Measurements from ENCODE around the gene IDH2. TPM values are rescaled to one million over a fixed set of nuclear protein-coding genes. Genes with fewer than 3 reads are reported as not detected.

IDH2 gene
- total and polyA plus RNA-seq, 2 of the 13 experiments (the other 11 are each of a cell fraction or from before 2014, with no cell fraction given), result 121 to 145 TPM

DNA sequence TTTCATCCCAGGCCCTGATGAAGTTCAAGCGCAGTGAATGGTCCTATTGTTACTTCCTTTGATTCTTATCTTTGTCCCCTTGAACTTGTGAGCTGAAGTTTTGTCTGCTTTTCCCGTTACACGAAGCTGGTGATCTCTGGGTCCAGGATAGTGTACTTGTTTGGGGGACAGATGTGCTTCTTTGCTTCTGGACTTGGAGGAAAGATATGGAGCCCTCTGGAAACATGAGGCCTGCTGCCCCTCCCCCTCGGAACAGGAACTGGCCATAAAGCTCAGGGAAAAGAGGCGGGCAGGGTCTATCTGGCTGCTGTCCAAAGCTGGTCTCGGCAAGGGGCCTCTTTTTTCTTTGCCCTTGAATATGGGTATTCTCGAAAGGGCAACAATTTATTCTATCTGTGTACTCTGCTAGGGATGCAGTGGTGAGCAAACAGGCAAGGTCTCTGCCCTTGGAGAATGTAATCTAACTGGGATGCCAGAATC is 47.6 kb downstream of the IDH2 start (continued):
- TF ChIP-seq, protein P1, sequence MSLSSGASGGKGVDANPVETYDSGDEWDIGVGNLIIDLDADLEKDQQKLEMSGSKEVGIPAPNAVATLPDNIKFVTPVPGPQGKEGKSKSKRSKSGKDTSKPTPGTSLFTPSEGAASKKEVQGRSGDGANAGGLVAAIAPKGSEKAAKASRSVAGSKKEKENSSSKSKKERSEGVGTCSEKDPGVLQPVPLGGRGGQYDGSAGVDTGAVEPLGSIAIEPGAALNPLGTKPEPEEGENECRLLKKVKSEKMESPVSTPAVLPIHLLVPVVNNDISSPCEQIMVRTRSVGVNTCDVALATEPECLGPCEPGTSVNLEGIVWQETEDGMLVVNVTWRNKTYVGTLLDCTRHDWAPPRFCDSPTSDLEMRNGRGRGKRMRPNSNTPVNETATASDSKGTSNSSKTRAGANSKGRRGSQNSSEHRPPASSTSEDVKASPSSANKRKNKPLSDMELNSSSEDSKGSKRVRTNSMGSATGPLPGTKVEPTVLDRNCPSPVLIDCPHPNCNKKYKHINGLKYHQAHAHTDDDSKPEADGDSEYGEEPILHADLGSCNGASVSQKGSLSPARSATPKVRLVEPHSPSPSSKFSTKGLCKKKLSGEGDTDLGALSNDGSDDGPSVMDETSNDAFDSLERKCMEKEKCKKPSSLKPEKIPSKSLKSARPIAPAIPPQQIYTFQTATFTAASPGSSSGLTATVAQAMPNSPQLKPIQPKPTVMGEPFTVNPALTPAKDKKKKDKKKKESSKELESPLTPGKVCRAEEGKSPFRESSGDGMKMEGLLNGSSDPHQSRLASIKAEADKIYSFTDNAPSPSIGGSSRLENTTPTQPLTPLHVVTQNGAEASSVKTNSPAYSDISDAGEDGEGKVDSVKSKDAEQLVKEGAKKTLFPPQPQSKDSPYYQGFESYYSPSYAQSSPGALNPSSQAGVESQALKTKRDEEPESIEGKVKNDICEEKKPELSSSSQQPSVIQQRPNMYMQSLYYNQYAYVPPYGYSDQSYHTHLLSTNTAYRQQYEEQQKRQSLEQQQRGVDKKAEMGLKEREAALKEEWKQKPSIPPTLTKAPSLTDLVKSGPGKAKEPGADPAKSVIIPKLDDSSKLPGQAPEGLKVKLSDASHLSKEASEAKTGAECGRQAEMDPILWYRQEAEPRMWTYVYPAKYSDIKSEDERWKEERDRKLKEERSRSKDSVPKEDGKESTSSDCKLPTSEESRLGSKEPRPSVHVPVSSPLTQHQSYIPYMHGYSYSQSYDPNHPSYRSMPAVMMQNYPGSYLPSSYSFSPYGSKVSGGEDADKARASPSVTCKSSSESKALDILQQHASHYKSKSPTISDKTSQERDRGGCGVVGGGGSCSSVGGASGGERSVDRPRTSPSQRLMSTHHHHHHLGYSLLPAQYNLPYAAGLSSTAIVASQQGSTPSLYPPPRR (CRISPR knock-in tag; IDR thresholded peaks at IDR 0.05; ENCODE audit: borderline replicate concordance), result peak; percentile 61; the same call in 1 of the 2 replicates
- TF ChIP-seq NFYB (CRISPR knock-in tag; IDR thresholded peaks at IDR 0.05), result no peak
- no peak for TF ChIP-seq EZH2 (conservative IDR thresholded peaks at IDR 0.05; ENCODE audit: low read depth, low read length)
- TF ChIP-seq ZNF263 (CRISPR knock-in tag; IDR thresholded peaks at IDR 0.05), result no peak
- TF ChIP-seq, protein P2, sequence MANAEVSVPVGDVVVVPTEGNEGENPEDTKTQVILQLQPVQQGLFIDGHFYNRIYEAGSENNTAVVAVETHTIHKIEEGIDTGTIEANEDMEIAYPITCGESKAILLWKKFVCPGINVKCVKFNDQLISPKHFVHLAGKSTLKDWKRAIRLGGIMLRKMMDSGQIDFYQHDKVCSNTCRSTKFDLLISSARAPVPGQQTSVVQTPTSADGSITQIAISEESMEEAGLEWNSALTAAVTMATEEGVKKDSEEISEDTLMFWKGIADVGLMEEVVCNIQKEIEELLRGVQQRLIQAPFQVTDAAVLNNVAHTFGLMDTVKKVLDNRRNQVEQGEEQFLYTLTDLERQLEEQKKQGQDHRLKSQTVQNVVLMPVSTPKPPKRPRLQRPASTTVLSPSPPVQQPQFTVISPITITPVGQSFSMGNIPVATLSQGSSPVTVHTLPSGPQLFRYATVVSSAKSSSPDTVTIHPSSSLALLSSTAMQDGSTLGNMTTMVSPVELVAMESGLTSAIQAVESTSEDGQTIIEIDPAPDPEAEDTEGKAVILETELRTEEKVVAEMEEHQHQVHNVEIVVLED (CRISPR knock-in tag; IDR thresholded peaks at IDR 0.05; ENCODE audit: borderline replicate concordance), result peak; percentile 32; the same call in 1 of the 2 replicates
- peak; percentile 40; the same call in 1 of the 2 replicates for TF ChIP-seq ZNF644 (CRISPR knock-in tag; IDR thresholded peaks at IDR 0.05; ENCODE audit: low read depth)
- no peak for TF ChIP-seq RARG (CRISPR knock-in tag; IDR thresholded peaks at IDR 0.05; ENCODE audit: low read depth)
- TF ChIP-seq SALL2 (CRISPR knock-in tag; IDR thresholded peaks at IDR 0.05), result 0 out of 2 replicates have a peak, but pooled peaks have one; percentile 21
- TF ChIP-seq CAMTA2 (CRISPR knock-in tag; IDR thresholded peaks at IDR 0.05; ENCODE audit: borderline replicate concordance), result no peak
- peak; percentile 76 for TF ChIP-seq RXRB (CRISPR knock-in tag; IDR thresholded peaks at IDR 0.05; ENCODE audit: borderline replicate concordance)
- TF ChIP-seq POLR2G (IDR thresholded peaks at IDR 0.05; ENCODE audit: low read depth, low read length), result no peak
- TF ChIP-seq, protein P3, sequence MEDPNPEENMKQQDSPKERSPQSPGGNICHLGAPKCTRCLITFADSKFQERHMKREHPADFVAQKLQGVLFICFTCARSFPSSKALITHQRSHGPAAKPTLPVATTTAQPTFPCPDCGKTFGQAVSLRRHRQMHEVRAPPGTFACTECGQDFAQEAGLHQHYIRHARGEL (CRISPR knock-in tag; IDR thresholded peaks at IDR 0.05), result no peak
- no peak for TF ChIP-seq PRMT3 (CRISPR knock-in tag; IDR thresholded peaks at IDR 0.05; ENCODE audit: borderline replicate concordance, low read depth)
- no peak for TF ChIP-seq ZNF30 (CRISPR knock-in tag; IDR thresholded peaks at IDR 0.05)
- TF ChIP-seq ZKSCAN5 (CRISPR knock-in tag; IDR thresholded peaks at IDR 0.05), result no peak
- peak; percentile 47; the same call in 1 of the 2 replicates for TF ChIP-seq KLF12 (CRISPR knock-in tag; IDR thresholded peaks at IDR 0.05; ENCODE audit: borderline replicate concordance)
- TF ChIP-seq, protein P4, sequence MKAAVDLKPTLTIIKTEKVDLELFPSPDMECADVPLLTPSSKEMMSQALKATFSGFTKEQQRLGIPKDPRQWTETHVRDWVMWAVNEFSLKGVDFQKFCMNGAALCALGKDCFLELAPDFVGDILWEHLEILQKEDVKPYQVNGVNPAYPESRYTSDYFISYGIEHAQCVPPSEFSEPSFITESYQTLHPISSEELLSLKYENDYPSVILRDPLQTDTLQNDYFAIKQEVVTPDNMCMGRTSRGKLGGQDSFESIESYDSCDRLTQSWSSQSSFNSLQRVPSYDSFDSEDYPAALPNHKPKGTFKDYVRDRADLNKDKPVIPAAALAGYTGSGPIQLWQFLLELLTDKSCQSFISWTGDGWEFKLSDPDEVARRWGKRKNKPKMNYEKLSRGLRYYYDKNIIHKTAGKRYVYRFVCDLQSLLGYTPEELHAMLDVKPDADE (CRISPR knock-in tag; IDR thresholded peaks at IDR 0.05), result no peak
- TF ChIP-seq, protein P5, sequence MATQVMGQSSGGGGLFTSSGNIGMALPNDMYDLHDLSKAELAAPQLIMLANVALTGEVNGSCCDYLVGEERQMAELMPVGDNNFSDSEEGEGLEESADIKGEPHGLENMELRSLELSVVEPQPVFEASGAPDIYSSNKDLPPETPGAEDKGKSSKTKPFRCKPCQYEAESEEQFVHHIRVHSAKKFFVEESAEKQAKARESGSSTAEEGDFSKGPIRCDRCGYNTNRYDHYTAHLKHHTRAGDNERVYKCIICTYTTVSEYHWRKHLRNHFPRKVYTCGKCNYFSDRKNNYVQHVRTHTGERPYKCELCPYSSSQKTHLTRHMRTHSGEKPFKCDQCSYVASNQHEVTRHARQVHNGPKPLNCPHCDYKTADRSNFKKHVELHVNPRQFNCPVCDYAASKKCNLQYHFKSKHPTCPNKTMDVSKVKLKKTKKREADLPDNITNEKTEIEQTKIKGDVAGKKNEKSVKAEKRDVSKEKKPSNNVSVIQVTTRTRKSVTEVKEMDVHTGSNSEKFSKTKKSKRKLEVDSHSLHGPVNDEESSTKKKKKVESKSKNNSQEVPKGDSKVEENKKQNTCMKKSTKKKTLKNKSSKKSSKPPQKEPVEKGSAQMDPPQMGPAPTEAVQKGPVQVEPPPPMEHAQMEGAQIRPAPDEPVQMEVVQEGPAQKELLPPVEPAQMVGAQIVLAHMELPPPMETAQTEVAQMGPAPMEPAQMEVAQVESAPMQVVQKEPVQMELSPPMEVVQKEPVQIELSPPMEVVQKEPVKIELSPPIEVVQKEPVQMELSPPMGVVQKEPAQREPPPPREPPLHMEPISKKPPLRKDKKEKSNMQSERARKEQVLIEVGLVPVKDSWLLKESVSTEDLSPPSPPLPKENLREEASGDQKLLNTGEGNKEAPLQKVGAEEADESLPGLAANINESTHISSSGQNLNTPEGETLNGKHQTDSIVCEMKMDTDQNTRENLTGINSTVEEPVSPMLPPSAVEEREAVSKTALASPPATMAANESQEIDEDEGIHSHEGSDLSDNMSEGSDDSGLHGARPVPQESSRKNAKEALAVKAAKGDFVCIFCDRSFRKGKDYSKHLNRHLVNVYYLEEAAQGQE (IDR thresholded peaks at IDR 0.05; ENCODE audit: borderline replicate concordance in 1 of 2, low read depth in 1 of 2, low read length in 2 of 2), result 0 out of 4 replicates have a peak, but pooled peaks of 1 of the 2 experiments have one; percentile 3
